Stimulated activated CD4-positive, alpha-beta T cell treated with anti-CD3 and anti-CD28 coated beads, Interleukin-12 subunit alpha, Interleukin-12 subunit beta, amount 100 ng/mL, for 24 hours (primary cell): ENCODE measurements around the gene SPINT2.

Experiments used
- DNase-seq, 2 experiments: peaks; one replicate each; pipeline ENCODE4 v3.0.0-alpha.2; 2020; ENCODE audit warnings: low read depth in 2 of 2

The SPINT2 gene

DNA sequence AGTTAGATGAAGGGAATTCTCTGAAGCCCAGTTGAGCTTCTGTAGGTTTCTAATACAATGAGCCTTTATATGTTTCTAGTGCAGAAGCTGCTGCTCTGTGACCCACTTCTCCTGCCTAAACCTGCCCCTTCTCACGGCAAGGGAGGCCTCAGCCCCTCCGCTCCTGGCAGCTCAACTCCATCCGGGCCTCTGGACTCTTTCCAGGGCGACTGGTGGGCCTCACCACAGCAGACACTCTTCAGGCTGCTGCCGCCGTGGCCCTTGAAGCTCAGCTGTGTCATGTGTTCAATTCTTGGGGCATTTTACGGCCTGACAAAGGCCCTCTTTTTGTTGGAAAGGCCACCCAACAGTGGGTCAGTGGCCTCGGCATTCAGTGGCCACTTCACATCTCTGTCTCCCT lies 29.7 kb downstream of the SPINT2 start:
- DNase-seq, result no peak

DNA sequence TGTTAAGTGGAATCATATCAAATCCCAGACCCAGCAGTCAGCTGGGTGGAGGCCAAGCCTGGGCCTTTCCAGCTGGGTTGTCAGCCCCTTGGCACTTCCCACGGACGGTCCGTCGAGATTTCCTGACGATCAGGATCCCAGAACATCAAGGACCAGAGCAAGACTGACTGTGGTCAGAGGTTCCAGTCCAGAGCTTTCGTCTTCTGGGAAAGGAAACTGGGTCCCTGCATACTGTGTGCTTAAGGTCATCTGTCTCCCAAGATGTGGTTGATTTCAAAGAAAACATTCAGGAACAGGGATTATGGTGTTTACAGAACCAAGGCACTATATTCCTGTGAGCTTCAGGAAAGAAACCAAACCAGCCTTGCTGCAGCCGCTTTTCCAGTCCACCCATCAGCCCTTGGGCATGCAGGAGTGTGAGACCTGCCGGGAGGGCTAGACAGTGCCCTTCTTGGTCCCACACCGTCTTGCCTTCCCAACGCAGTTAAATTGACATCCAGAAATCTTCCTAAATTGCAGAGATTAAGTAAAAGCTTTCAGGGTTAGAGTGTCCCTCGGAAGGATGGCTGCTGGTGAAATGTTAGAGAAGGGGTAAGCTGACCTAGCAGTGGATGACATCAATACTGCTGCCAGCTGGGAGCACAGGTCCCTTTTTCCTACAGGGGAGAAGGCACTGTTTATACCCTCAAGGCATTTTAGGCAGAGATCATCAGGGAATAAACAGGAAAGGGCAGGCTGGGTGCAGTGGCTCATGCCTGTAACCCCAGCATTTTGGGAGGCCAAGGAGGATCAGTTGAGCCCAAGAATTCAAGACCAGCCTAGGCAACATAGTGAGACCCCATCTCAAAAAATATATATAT lies 34.7 kb downstream of the SPINT2 start:
- no peak for DNase-seq

DNA sequence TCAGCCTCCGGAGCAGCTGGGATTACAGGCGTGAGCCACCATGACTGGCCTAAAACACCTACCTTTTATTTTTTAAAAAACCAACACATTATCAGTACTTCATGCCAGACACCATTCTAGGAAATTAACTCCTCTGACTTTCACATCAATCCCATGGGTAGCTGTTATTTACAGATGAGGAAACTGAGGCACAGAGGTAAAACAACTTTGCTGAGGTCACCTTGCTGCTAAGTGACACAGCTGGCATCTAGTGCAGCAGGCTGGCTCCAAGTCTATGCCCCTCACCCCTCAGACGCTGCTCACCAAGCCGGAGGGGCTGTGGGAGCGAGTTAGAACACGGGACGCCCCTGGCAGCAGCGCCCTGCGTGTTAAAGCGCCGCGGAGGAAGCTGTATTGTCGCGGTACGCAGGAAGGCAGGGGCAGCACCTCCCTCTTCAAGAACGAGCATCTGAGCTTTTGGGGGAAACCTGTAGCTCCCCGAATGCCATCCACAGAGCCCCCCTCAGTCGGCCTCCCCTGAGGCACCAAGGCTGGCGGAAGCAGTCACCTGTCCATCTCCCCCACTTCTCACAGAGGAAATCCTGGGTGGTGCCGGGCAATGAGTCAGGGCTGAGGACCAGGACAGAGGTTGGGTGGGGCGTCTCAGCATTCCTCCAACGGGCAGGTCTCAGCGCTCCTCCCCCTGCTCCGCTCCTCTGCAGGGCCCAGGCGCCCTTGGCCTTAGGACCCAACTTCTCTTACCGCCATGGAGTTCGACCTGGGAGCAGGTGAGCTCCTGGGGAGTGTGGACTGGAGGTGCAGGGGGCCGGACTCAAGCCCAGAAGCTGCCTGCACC lies 39.4 kb downstream of the SPINT2 start, which contains the start of gene C19orf33:
Gene C19orf33, plus strand, starts transcription at position 735 of the 835 bp plus-strand sequence. Its CDS starts 11 bp downstream, at position 746.
- no peak for DNase-seq

DNA sequence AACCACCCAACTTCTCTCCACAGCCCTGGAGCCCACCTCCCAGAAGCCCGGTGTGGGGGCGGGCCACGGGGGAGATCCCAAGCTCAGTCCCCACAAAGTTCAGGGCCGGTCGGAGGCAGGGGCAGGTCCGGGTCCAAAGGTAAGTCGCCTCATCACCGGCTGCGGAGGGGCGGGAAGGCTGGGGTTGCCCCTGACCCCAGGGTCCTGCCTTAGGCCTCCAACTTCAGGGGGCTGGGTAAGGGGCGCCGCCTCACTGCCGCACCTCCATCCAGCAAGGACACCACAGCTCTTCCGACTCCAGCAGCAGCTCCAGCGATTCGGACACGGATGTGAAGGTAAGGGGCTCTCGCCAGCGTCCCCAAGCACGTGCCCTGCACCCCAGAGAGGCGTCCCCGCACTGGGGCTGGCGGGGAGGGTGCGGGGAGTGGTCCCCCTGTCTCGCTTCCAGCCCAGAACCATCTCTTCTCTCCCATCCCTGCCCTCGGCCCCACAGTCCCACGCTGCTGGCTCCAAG lies 40.0 kb downstream of the SPINT2 start:
- DNase-seq, result no peak

DNA sequence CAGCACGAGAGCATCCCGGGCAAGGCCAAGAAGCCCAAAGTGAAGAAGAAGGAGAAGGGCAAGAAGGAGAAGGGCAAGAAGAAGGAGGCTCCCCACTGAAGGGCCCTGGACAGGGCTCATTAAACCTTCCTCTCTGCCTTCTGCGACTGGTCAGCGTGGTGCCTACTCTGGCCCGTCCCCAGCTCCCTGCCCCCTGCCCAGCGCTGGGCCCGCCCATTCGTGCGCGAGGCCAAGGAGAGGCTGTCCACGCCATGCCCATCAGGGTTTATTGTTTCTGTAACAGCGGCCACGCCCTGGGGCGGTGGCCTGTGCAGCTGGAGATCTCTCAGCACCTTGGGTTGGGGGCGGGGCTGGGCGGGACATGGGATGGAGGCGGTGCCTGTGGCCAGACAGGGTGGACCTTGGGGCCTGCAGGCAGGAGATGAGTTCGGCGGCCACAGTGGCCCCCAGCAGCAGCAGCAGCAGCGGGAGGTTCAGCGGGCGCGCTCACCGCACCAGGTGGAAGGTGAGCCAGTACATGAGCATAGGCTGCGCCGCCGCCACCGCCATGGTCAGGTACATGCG lies 40.6 kb downstream of the SPINT2 start:
- DNase-seq, result no peak

DNA sequence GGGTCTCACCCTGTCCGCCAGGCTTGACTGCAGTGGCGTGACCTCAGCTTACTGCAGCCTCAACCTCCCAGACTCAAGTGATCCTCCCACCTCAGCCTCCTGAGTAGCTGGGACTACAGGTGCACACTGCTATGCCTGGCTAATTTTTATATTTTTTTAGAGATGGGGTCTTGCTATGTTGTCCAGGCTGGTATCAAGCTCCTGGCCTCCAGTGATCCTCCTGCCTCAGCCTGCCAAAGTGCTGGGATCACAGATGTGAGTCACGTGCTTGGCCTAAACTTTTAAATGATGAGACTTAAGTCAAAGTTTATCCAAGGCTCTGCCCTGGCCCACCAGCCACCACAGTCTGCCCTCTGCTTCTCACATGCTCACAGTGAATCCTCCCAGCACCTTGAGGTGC lies 41.9 kb downstream of the SPINT2 start:
- DNase-seq, result no peak

DNA sequence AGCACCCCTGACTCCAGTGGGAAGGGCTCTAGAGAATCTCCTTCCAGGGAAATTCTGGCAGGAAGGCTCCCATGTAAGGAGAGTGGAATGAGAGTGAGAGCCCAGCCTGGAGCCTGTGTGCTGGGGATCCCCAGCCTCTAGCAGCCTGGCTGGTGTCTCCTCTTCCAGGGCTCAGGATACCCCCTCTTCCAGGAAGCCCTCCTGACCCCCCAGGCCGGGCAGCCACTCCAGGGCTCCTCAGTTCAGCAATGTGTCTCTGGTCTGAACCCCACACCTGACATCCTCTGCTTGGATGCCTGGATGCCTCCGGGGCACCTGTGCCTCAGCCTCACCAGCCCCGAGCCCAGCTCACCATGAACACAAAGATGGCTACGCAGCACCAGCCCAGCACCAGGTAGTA lies 42.7 kb downstream of the SPINT2 start:
- no peak for DNase-seq

DNA sequence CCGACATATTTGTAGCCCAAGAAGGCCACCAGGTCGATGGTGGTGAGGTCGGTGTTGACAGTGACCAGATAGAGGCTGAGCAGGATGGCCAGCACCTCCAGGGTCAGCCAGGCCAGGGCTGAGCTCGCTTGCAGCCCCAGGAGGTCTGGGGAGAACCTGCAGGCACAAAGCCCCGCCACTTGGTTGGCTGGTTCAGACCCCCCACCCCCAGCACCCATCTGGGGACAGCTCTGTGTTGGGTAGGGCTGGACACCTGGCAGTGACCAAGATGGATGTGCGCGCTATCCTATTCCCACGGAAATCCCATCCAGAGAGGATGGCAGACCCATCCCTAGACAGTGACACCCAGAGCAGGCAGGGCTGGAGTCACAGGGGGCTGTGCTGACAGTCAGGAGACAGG lies 43.2 kb downstream of the SPINT2 start:
- no peak for DNase-seq

DNA sequence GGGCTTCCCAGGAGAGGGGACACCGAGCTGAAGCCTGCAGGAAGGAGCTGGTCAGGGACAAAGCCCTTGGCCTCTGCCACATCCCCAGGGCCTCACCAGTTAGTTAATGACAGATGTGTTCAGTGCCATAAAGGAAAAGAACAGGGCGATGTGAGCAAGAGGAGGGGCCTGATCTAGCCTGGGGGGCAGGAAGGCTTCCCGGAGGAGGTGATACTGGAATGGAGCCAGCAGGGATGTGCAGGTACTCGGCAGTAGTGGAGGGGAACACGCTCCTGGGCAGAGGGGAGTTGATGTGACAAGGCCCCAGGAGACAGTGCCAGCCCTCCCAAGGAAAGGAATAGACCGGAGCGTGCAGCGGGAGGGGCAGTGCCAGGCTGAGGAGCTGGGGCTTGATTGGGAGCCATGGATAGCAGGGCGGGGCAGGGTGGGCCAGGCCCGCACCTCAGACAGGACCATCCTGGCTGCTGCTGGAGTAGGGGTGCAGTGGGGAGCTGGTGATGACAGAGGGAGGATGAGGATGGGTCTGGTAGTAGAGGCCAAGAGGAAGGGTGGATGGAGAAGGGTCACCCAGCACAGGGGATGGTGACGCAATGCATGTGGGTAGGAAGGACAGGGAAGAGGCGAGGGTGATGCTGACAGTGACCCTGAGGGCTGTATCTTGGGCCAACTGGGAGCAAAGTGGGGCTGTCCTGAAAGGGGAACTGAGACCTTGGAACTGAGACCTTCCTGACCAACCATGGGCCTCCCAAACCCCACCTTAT lies 43.8 kb downstream of the SPINT2 start:
- no peak for DNase-seq

DNA sequence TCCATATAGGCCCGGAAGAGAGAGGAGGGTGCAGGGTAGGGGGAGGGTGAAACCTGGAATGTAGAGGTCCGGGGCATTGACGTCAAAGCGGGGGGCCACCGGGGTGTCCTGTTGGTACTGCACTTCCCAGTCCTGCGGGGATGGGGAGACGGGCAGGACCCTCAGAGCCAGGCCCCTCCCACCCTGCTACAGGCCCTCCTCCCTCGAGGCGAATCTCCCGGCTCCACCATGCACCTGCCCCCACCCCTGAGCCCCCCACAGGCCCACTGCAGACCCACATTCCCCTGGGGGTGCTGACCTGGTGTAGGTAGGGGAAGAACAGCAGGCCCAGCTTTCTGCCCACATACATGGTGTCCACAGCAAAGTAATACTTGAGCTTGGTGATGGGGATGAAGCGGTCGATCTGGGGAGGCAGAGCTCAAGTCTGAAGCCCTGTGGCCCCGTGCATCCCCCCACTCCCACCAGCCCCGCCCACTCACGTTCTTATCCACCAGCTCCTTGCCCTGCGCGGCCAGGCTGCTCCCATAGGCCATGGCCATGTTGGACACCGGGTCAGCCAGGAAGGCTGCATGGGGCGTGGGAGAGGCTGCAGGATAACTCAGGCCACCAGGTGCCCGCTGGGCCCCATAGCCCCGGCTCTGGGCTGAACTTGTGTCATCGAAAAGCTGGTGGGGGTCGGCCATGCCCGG lies 44.7 kb downstream of the SPINT2 start:
- DNase-seq, result no peak

DNA sequence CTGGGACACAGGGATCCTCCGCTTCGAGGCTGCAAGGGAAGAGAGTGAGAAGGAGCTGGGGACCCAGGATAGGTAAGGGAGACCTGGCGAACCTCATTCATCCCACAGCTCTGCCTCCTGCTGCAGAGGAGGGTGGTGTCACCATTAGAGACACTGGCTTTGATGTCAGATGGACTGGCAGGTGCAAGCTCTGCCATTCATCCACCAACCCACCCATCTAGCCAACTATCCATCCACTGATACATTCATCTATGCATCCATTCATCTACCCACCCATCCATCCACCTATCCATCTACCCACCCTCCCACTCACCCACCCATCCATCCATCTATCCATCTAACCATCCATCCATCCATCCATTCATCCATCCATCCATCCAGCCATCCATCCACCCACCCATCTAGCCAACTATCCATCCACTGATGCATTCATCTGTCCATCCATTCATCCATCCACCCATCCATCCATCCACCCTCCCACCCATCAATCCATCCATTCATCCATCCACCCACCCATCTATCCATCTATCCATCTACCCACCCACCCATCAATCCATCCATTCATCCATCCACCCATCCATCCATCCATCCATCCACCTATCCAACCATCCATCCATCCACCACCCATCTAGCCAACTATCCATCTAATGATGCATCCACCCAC lies 45.4 kb downstream of the SPINT2 start:
- DNase-seq, result no peak

DNA sequence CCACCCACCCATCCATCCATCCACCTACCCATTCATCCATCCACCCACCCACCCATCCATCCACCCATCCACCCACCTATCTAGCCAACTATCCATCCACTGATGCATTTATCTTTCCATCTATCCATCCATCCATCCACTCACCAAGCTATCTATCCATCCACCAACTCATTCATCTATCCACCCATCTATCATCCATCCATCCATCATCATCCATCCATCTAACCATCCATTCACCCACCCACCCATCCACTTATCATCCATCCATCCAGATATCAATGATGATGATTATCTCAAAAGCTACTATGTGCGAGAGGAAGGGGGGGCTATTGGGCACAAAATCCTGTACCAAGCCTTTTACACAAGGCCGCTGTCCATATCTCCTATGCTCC lies 45.9 kb downstream of the SPINT2 start:
- DNase-seq, result no peak

DNA sequence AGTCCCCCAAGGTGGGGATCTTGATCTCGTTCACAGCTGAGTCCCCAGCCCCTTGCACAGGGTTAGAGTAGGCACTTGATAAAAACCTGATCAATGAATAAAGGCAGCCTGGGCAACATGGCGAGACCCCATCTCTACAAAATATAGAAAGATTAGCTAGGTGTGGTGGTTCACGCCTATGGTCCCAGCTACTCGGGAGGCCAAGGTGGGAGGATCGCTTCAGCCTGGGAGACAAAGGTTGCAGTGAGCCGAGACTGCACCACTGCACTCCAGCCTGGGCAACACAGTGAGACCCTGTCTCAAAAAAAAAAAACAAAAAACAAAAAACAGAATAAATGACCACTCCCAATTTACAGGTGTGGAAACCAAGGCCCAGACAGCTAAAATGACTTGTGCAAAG lies 46.6 kb downstream of the SPINT2 start:
- no peak for DNase-seq

DNA sequence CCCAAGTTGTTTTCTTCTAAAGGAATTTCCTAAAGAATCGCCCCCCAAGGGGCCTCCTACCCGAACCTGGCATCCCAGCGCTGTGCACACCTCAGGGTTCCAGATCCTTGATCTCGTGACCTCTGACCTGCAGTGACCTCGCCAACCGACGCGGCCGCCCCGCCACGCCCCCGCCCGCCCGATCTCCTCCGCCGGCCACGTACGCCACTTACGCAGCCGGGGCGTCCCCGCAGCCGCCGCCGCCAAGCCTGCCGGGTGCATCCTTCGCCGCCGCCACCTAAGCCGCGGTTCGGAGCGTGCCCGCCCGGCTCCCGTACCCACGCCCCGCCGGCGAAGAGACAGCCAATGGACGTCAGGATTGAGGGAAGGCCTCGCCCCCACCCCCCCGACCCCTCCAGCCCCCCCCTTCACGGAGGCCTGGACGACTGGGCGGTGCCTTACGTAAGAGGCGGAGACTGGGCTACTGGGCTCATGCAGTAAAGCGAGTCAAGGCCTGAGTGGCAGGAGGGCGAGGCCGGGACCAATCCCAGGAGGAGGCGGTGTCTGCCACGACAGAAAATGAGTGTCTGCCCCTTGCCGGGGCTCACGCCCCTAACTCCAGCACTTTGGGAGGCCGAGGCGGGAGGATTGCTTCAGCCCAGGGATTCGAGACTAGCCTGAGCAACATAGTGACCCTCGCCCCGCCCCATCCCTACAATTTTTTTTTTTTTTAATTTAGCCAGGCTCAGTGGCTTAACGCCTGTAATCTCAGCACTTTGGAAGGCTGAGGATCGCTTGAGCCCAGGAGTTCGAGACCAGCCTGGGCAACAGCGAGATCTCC lies 51.5 kb downstream of the SPINT2 start, which contains the start of gene YIF1B:
Gene YIF1B, minus strand, starts transcription at position 291 of the 820 bp plus-strand sequence. Its CDS starts 30 bp downstream, at position 261.
- DNase-seq, result peak; percentile 91 to 95

DNA sequence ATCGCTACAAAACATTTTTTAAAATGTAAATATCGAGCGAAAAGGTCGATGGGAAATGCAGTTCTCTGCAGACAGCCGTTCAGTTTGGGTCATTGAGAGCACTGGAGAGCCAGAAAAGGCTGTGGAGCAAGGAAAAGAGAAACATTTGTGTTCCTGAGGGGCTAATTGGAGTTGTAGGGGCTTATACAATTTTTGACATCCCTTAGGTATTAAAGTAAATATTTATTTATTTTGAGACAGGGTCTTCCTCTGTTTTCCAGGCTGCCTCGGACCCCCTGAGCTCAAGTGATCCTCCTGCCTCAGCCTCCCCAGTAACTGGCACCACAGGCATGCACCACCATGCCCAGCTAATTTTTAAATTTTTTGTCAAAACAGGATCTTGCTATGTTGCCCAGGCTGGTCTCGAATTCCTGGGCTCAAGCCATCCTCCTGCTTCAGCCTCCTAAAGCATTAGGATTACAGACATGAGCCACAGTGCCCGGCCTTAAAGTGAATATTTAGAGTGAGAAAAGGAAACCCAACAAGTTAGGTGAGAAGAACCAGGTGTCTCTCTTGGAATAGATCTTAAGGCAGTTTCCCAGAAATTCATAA lies 52.2 kb downstream of the SPINT2 start:
- DNase-seq, result no peak

DNA sequence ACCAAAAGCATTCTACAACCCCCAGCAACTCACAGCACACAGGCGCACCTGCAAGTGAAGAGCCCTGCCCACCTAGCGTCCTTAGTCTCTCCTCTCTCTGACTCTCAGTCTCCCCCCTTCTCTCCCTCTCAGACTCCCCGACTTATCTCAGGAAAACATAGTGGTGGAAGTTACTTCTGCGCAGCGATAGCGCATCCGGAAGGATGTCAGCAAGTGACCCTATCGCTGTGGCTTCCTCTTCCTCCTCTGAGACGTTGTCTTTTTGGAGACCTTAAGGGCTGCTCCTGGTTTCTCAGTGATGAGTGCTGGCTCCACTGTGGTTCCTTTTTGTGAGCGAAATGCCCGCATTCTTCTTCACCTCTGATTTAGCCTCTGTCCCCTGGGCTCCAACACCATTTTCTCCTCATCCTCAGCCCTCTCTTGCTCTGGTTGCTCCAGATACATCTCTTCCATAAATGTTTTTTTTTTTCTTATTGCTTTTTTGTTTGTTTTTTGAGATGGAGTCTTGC lies 52.8 kb downstream of the SPINT2 start:
- no peak for DNase-seq

DNA sequence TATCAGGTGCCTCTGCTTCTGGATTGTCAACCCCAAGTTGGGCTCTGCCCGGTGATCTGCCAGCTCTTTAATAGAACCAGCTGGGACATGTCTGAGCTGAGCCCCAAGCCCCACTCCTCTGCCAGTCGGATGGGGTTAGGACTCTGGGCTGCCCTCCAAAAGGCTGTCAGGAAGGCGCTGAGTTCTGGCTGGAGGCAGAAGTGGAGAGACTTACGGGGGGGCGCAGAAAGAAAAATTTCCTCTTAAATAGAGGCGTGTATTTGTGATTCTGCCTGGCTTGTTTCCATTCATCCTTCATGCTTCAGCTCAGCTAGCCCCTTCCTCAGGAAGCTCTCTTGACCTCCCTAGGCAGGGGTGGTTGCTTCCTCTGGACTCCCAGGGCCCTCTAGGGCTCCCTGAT lies 54.3 kb downstream of the SPINT2 start:
- no peak for DNase-seq

DNA sequence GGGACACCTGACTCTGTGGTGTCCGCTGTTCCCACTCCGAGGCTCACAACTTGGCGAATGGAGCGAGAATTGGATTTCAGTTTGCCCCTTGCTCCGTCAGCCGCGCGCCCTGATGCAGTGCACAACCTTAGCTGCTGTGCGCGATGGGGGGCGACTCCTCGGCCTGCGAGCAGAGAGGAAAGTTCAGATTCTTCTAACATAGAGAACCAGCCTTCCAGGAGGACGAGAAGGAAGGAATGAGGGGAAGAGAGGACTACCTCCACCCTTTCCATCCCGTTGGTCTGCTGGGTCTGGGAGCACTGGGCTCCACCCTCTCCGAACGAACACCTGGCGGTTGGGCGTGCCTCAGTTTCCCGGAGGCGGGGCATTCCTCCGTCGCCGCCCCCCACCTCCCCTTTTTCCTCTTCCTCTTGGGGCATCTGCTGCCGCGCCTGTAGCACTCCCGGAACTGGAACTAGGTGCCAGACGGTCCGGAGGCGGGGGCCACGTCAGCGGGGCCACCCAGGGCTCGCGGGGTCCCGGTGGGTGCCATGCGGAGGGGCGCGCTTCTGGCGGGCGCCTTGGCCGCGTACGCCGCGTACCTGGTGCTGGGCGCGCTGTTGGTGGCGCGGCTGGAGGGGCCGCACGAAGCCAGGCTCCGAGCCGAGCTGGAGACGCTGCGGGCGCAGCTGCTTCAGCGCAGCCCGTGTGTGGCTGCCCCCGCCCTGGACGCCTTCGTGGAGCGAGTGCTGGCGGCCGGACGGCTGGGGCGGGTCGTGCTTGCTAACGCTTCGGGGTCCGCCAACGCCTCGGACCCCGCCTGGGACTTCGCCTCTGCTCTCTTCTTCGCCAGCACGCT lies 55.3 kb downstream of the SPINT2 start, which contains the start of gene KCNK6:
Gene KCNK6, plus strand, starts transcription at position 425 of the 838 bp plus-strand sequence. Its CDS starts 106 bp downstream, at position 531.
- peak; percentile 18 to 63 for DNase-seq
